Measurements from ENCODE around the gene SMIM3.

SMIM3 gene

DNA sequence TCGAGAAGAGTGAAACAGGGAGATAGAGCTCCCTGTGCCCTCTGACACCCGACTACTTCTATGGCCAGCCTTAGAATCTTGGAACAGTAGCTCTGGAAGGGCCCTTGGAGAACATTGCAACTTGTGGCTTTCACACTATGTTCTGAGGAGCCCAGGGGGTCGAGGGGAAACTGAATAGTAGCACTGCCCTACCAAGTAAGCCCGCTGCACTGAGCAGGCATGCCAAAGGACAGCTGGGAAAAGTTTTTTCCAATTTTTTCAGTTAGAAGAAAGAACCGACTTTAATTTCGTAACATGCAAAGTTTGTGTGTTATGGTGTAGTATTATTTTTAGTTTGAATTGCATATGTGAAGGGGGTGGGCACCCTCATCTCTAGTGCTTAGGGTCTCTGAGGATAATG lies 10.9 kb downstream of the SMIM3 start:
- ATAC-seq, result peak; percentile 42; the same call in 2 of the 3 replicates
- TF ChIP-seq CSDC2 (CRISPR knock-in tag; IDR thresholded peaks at IDR 0.05) (no peak), OSR1 (CRISPR knock-in tag; IDR thresholded peaks at IDR 0.05) (no peak), TCF4 (CRISPR knock-in tag; IDR thresholded peaks at IDR 0.05; ENCODE audit: borderline replicate concordance) (no peak), ZFP30 (CRISPR knock-in tag; IDR thresholded peaks at IDR 0.05) (no peak), SNAI2 (CRISPR knock-in tag; IDR thresholded peaks at IDR 0.05) (no peak), ZNF8 (CRISPR knock-in tag; IDR thresholded peaks at IDR 0.05) (no peak)
- TF ChIP-seq, protein P1, sequence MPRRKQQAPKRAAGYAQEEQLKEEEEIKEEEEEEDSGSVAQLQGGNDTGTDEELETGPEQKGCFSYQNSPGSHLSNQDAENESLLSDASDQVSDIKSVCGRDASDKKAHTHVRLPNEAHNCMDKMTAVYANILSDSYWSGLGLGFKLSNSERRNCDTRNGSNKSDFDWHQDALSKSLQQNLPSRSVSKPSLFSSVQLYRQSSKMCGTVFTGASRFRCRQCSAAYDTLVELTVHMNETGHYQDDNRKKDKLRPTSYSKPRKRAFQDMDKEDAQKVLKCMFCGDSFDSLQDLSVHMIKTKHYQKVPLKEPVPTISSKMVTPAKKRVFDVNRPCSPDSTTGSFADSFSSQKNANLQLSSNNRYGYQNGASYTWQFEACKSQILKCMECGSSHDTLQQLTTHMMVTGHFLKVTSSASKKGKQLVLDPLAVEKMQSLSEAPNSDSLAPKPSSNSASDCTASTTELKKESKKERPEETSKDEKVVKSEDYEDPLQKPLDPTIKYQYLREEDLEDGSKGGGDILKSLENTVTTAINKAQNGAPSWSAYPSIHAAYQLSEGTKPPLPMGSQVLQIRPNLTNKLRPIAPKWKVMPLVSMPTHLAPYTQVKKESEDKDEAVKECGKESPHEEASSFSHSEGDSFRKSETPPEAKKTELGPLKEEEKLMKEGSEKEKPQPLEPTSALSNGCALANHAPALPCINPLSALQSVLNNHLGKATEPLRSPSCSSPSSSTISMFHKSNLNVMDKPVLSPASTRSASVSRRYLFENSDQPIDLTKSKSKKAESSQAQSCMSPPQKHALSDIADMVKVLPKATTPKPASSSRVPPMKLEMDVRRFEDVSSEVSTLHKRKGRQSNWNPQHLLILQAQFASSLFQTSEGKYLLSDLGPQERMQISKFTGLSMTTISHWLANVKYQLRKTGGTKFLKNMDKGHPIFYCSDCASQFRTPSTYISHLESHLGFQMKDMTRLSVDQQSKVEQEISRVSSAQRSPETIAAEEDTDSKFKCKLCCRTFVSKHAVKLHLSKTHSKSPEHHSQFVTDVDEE (CRISPR knock-in tag; IDR thresholded peaks at IDR 0.05), result no peak

DNA sequence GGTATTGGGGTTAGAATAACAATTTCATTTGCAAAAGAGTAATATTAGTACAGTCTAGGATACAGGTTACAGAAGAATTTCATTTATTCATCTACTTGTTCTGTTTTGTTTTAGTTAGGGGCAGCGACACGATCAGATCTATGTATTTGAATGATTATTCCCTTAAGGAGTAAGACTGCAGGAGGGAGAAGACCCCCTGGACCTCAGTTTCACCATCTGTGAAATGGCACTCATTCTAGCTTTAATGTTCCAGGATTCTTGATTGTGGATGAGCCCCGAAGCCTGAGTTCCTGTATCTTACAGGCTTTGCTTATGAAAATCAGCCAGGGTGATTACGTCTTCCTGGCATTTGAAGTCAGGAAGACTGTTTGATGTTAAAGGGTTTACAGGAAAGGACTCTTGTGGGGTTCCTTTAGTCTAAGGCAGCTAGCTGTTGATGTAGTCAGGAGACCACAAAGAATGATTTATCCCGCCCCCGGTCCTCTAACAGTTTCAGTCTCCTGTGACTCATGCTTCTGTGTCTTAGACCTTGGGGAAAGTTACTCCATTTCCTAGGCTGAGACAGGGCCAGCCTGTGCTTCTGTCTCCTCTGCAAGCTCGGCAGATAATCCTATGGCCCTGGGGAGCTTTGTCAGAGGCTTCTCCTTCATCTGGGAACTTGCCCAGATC lies 11.5 kb downstream of the SMIM3 start:
- ATAC-seq, result peak; percentile 95
- TF ChIP-seq ZC3H10 (CRISPR knock-in tag; IDR thresholded peaks at IDR 0.05) (peak; percentile 70; the same call in 1 of the 2 replicates), GLIS3 (CRISPR knock-in tag; IDR thresholded peaks at IDR 0.05) (no peak), ZNF70 (CRISPR knock-in tag; IDR thresholded peaks at IDR 0.05) (no peak), ZNF565 (CRISPR knock-in tag; conservative IDR thresholded peaks at IDR 0.05; ENCODE audit: low read depth) (no peak), ZFP3 (CRISPR knock-in tag; IDR thresholded peaks at IDR 0.05) (no peak; the same call in 1 of the 2 replicates), ISL1 (CRISPR knock-in tag; IDR thresholded peaks at IDR 0.05) (peak; percentile 75), ZNF8 (CRISPR knock-in tag; IDR thresholded peaks at IDR 0.05) (no peak), TOX (CRISPR knock-in tag; IDR thresholded peaks at IDR 0.05; ENCODE audit: borderline replicate concordance) (peak; percentile 92; the same call in 1 of the 2 replicates), ZFP30 (CRISPR knock-in tag; IDR thresholded peaks at IDR 0.05) (no peak), BACH2 (CRISPR knock-in tag; IDR thresholded peaks at IDR 0.05; ENCODE audit: borderline replicate concordance) (no peak), OSR1 (CRISPR knock-in tag; IDR thresholded peaks at IDR 0.05) (no peak), RARB (CRISPR knock-in tag; IDR thresholded peaks at IDR 0.05) (peak; percentile 69; the same call in 1 of the 2 replicates), PPARA (CRISPR knock-in tag; IDR thresholded peaks at IDR 0.05; ENCODE audit: borderline replicate concordance) (no peak), ESRRG (CRISPR knock-in tag; IDR thresholded peaks at IDR 0.05) (no peak), SNAI2 (CRISPR knock-in tag; IDR thresholded peaks at IDR 0.05) (no peak), TCF4 (CRISPR knock-in tag; IDR thresholded peaks at IDR 0.05; ENCODE audit: borderline replicate concordance) (no peak), CSDC2 (CRISPR knock-in tag; IDR thresholded peaks at IDR 0.05) (no peak), ARNTL (CRISPR knock-in tag; IDR thresholded peaks at IDR 0.05; ENCODE audit: borderline replicate concordance, low read depth) (no peak)
- TF ChIP-seq, protein P2, sequence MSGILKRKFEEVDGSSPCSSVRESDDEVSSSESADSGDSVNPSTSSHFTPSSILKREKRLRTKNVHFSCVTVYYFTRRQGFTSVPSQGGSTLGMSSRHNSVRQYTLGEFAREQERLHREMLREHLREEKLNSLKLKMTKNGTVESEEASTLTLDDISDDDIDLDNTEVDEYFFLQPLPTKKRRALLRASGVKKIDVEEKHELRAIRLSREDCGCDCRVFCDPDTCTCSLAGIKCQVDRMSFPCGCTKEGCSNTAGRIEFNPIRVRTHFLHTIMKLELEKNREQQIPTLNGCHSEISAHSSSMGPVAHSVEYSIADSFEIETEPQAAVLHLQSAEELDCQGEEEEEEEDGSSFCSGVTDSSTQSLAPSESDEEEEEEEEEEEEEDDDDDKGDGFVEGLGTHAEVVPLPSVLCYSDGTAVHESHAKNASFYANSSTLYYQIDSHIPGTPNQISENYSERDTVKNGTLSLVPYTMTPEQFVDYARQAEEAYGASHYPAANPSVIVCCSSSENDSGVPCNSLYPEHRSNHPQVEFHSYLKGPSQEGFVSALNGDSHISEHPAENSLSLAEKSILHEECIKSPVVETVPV (CRISPR knock-in tag; IDR thresholded peaks at IDR 0.05), result no peak
- TF ChIP-seq, protein P3, sequence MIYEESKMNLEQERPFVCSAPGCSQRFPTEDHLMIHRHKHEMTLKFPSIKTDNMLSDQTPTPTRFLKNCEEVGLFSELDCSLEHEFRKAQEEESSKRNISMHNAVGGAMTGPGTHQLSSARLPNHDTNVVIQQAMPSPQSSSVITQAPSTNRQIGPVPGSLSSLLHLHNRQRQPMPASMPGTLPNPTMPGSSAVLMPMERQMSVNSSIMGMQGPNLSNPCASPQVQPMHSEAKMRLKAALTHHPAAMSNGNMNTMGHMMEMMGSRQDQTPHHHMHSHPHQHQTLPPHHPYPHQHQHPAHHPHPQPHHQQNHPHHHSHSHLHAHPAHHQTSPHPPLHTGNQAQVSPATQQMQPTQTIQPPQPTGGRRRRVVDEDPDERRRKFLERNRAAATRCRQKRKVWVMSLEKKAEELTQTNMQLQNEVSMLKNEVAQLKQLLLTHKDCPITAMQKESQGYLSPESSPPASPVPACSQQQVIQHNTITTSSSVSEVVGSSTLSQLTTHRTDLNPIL (CRISPR knock-in tag; IDR thresholded peaks at IDR 0.05; ENCODE audit: low read depth), result no peak
- TF ChIP-seq, protein P4, sequence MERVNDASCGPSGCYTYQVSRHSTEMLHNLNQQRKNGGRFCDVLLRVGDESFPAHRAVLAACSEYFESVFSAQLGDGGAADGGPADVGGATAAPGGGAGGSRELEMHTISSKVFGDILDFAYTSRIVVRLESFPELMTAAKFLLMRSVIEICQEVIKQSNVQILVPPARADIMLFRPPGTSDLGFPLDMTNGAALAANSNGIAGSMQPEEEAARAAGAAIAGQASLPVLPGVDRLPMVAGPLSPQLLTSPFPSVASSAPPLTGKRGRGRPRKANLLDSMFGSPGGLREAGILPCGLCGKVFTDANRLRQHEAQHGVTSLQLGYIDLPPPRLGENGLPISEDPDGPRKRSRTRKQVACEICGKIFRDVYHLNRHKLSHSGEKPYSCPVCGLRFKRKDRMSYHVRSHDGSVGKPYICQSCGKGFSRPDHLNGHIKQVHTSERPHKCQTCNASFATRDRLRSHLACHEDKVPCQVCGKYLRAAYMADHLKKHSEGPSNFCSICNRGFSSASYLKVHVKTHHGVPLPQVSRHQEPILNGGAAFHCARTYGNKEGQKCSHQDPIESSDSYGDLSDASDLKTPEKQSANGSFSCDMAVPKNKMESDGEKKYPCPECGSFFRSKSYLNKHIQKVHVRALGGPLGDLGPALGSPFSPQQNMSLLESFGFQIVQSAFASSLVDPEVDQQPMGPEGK (CRISPR knock-in tag; IDR thresholded peaks at IDR 0.05; ENCODE audit: borderline replicate concordance), result peak; percentile 73
- TF ChIP-seq, protein P1 (CRISPR knock-in tag; IDR thresholded peaks at IDR 0.05), result no peak
- TF ChIP-seq, protein P5, sequence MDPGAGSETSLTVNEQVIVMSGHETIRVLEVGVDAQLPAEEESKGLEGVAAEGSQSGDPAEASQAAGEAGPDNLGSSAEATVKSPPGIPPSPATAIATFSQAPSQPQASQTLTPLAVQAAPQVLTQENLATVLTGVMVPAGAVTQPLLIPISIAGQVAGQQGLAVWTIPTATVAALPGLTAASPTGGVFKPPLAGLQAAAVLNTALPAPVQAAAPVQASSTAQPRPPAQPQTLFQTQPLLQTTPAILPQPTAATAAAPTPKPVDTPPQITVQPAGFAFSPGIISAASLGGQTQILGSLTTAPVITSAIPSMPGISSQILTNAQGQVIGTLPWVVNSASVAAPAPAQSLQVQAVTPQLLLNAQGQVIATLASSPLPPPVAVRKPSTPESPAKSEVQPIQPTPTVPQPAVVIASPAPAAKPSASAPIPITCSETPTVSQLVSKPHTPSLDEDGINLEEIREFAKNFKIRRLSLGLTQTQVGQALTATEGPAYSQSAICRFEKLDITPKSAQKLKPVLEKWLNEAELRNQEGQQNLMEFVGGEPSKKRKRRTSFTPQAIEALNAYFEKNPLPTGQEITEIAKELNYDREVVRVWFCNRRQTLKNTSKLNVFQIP (CRISPR knock-in tag; IDR thresholded peaks at IDR 0.05; ENCODE audit: borderline replicate concordance, low read depth), result no peak
